Liver (tissue), 9 donors: ENCODE data around the gene BLTP3A. TPM values are rescaled to one million over a fixed set of nuclear protein-coding genes. Genes with fewer than 3 reads are reported as not detected.

Source experiments
- DNase-seq: peaks from one replicate; pipeline ENCODE4 v3.0.0-alpha.2; 2017; ENCODE audit warnings: low spot score
- H3K27ac ChIP-seq, 2 donors: one replicate each; pipeline ENCODE4 v1.7.0; 2013; ENCODE audit warnings: inconsistent platforms in 2 of 2, low read length in 2 of 2, control low read depth in 1 of 2, low read depth in 1 of 2, mild to moderate bottlenecking in 1 of 2
- H3K27me3 ChIP-seq, 4 donors: one replicate each; pipeline versions ENCODE4 v1.6.1 to v1.7.0; 2013; ENCODE audit warnings: low read length in 3 of 4, inconsistent platforms in 1 of 4, mild to moderate bottlenecking in 1 of 4, moderate library complexity in 1 of 4; ENCODE audit not compliant: control insufficient read depth in 4 of 4, insufficient read depth in 4 of 4
- H3K36me3 ChIP-seq, 4 donors: one replicate each; pipeline versions ENCODE4 v1.6.1 to v1.7.0; 2013; ENCODE audit warnings: low read length in 3 of 4, mild to moderate bottlenecking in 3 of 4, low read depth in 1 of 4, moderate library complexity in 1 of 4; ENCODE audit not compliant: control insufficient read depth in 4 of 4, insufficient read depth in 3 of 4
- H3K4me1 ChIP-seq, 4 donors: one replicate each; pipeline versions ENCODE4 v1.6.1 to v1.7.0; 2013; ENCODE audit warnings: low read length in 3 of 4, mild to moderate bottlenecking in 3 of 4, moderate library complexity in 1 of 4; ENCODE audit not compliant: control insufficient read depth in 4 of 4, insufficient read depth in 4 of 4
- H3K4me3 ChIP-seq, 3 donors: one replicate each; pipeline versions ENCODE4 v1.6.1 to v1.7.0; 2013; ENCODE audit warnings: low read length in 3 of 3, control low read depth in 1 of 3, low read depth in 1 of 3, mild to moderate bottlenecking in 1 of 3
- H3K9ac ChIP-seq, 2 donors: one replicate each; pipeline ENCODE4 v1.7.0; 2013; ENCODE audit warnings: low read length in 2 of 2, mild to moderate bottlenecking in 2 of 2, moderate library complexity in 2 of 2, control low read depth in 1 of 2, low read depth in 1 of 2
- H3K9me3 ChIP-seq, 4 donors: one replicate each; pipeline versions ENCODE4 v1.6.1 to v1.7.0; 2013; ENCODE audit warnings: low read length in 3 of 4; ENCODE audit not compliant: control insufficient read depth in 4 of 4
- ATF3 ChIP-seq: IDR thresholded peaks from 2 replicates; pipeline ENCODE4 v1.6.1; 2016; ENCODE audit warnings: antibody characterized with exemption
- EGR1 ChIP-seq, 2 donors: IDR thresholded peaks; 2 replicates each; pipeline ENCODE4 v1.6.1; 2016 to 2018; ENCODE audit warnings: antibody characterized with exemption in 2 of 2, low read depth in 2 of 2
- FOXA1 ChIP-seq: IDR thresholded peaks from 2 replicates; pipeline ENCODE4 v1.6.1; 2016; ENCODE audit warnings: antibody characterized with exemption
- FOXA2 ChIP-seq: IDR thresholded peaks from 2 replicates; pipeline ENCODE4 v1.6.1; 2016; ENCODE audit warnings: antibody characterized with exemption
- GABPA ChIP-seq, 2 donors: IDR thresholded peaks in 1 of 2; conservative IDR thresholded peaks in 1 of 2; 2 replicates each; pipeline ENCODE4 v1.6.1; 2016; ENCODE audit warnings: antibody characterized with exemption in 2 of 2, mild to moderate bottlenecking in 1 of 2, moderate library complexity in 1 of 2
- HNF4A ChIP-seq, 2 donors: conservative IDR thresholded peaks; 2 replicates each; pipeline ENCODE4 v1.6.1; 2016; ENCODE audit warnings: antibody characterized with exemption in 2 of 2, mild to moderate bottlenecking in 2 of 2
- HNF4G ChIP-seq: IDR thresholded peaks from 2 replicates; pipeline ENCODE4 v1.6.1; 2016; ENCODE audit warnings: antibody characterized with exemption
- MAX ChIP-seq: IDR thresholded peaks from 2 replicates; pipeline ENCODE4 v1.6.1; 2016; ENCODE audit warnings: antibody characterized with exemption
- NR2F2 ChIP-seq: IDR thresholded peaks from 2 replicates; pipeline ENCODE4 v1.6.1; 2016; ENCODE audit warnings: antibody characterized with exemption
- RAD21 ChIP-seq, 2 donors: IDR thresholded peaks; 2 replicates each; pipeline ENCODE4 v1.6.1; 2016; ENCODE audit warnings: antibody characterized with exemption in 2 of 2, mild to moderate bottlenecking in 2 of 2
- RXRA ChIP-seq, 2 donors: IDR thresholded peaks; 2 replicates each; pipeline ENCODE4 v1.6.1; 2017 to 2018; ENCODE audit warnings: antibody characterized with exemption in 2 of 2, mild to moderate bottlenecking in 1 of 2
- SP1 ChIP-seq: IDR thresholded peaks from 2 replicates; pipeline ENCODE4 v1.6.1; 2018; ENCODE audit warnings: antibody characterized with exemption, mild to moderate bottlenecking
- TAF1 ChIP-seq: conservative IDR thresholded peaks from 2 replicates; pipeline ENCODE4 v1.6.1; 2016; ENCODE audit warnings: antibody characterized with exemption, mild to moderate bottlenecking
- YY1 ChIP-seq: IDR thresholded peaks from 2 replicates; pipeline ENCODE4 v1.6.1; 2016; ENCODE audit warnings: antibody characterized with exemption, mild to moderate bottlenecking
- ZBTB33 ChIP-seq: IDR thresholded peaks from 2 replicates; pipeline ENCODE4 v1.6.1; 2016; ENCODE audit warnings: antibody characterized with exemption
- WGBS: extraction: QIAGEN DNeasy Blood & Tissue Kit; methylation state at CpG from one replicate; pipeline ENCODE4 v1.1.7; 2013; 5-methylcytosine and 5-hydroxymethylcytosine counted together
- polyA plus RNA-seq, 2 donors: library from polyadenylated mRNA; stranded (reverse) in 1 of 2; unstranded in 1 of 2; fragments of 200-250 nt in 1 of 2; fragments of >200 nt in 1 of 2; fragmentation: Nextera tagmentation in 1 of 2; extraction: Ambion mirVana in 1 of 2; gene quantifications; one replicate each; pipeline versions ENCODE4 v1.2.1 to v1.2.3, GENCODE V29; 2013 to 2015
- total RNA-seq, 2 donors: library from RNA; depleted of rRNA; stranded (reverse); fragments of >200 nt; gene quantifications; one replicate each; pipeline ENCODE4 v1.2.3, GENCODE V29; 2014
- TF ChIP-seq, protein P1 (sequence below): IDR thresholded peaks from 2 replicates; pipeline ENCODE4 v1.6.1; 2016; ENCODE audit warnings: antibody characterized with exemption, mild to moderate bottlenecking
- TF ChIP-seq, protein P2 (sequence below): fragments of 150-350 bp; IDR thresholded peaks from 2 replicates; pipeline ENCODE4 v1.5.1; 2017; ENCODE audit warnings: improper control_type of control experiment, low read depth, low read length; ENCODE audit not compliant: missing input control
- donor health status: healthy.
- donor health status: healthy.
- donor health status: healthy.
- donor health status: healthy.
- donor health status: healthy.

Gene BLTP3A
- total and polyA plus RNA-seq, 4 donors: 2.5 to 14.6 (median 7.0) TPM

GRCh38 chr6:34829137-34829536, 37.3 kb downstream of the BLTP3A start:
- no peak for TF ChIP-seq RAD21 (IDR thresholded peaks at IDR 0.05)
- TF ChIP-seq ZBTB33: no peak
- TF ChIP-seq HNF4A (conservative IDR thresholded peaks at IDR 0.05): no peak
- TF ChIP-seq FOXA1: no peak
- TF ChIP-seq, protein P1, sequence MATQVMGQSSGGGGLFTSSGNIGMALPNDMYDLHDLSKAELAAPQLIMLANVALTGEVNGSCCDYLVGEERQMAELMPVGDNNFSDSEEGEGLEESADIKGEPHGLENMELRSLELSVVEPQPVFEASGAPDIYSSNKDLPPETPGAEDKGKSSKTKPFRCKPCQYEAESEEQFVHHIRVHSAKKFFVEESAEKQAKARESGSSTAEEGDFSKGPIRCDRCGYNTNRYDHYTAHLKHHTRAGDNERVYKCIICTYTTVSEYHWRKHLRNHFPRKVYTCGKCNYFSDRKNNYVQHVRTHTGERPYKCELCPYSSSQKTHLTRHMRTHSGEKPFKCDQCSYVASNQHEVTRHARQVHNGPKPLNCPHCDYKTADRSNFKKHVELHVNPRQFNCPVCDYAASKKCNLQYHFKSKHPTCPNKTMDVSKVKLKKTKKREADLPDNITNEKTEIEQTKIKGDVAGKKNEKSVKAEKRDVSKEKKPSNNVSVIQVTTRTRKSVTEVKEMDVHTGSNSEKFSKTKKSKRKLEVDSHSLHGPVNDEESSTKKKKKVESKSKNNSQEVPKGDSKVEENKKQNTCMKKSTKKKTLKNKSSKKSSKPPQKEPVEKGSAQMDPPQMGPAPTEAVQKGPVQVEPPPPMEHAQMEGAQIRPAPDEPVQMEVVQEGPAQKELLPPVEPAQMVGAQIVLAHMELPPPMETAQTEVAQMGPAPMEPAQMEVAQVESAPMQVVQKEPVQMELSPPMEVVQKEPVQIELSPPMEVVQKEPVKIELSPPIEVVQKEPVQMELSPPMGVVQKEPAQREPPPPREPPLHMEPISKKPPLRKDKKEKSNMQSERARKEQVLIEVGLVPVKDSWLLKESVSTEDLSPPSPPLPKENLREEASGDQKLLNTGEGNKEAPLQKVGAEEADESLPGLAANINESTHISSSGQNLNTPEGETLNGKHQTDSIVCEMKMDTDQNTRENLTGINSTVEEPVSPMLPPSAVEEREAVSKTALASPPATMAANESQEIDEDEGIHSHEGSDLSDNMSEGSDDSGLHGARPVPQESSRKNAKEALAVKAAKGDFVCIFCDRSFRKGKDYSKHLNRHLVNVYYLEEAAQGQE: no peak
- TF ChIP-seq YY1: no peak
- TF ChIP-seq TAF1: no peak
- no peak for TF ChIP-seq FOXA2
- no peak for TF ChIP-seq ATF3
- TF ChIP-seq, protein P2, sequence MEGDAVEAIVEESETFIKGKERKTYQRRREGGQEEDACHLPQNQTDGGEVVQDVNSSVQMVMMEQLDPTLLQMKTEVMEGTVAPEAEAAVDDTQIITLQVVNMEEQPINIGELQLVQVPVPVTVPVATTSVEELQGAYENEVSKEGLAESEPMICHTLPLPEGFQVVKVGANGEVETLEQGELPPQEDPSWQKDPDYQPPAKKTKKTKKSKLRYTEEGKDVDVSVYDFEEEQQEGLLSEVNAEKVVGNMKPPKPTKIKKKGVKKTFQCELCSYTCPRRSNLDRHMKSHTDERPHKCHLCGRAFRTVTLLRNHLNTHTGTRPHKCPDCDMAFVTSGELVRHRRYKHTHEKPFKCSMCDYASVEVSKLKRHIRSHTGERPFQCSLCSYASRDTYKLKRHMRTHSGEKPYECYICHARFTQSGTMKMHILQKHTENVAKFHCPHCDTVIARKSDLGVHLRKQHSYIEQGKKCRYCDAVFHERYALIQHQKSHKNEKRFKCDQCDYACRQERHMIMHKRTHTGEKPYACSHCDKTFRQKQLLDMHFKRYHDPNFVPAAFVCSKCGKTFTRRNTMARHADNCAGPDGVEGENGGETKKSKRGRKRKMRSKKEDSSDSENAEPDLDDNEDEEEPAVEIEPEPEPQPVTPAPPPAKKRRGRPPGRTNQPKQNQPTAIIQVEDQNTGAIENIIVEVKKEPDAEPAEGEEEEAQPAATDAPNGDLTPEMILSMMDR: no peak
- TF ChIP-seq MAX: no peak
- no peak for TF ChIP-seq HNF4G
- no peak for TF ChIP-seq RXRA (IDR thresholded peaks at IDR 0.05)
- TF ChIP-seq SP1: no peak
- no peak for TF ChIP-seq GABPA (IDR thresholded peaks at IDR 0.05 in 1 of 2, conservative IDR thresholded peaks at IDR 0.05 in 1 of 2)
- TF ChIP-seq EGR1 (IDR thresholded peaks at IDR 0.05; ENCODE audit: low read depth in 2 of 2): no peak
- Histone ChIP-seq H3K9ac (no peak overlapping the region), H3K36me3 (peaks cover 8 to 22% (median 15%) of the 10 kb centered on the region in 4 donors), H3K27me3 (no peaks in the 10 kb centered on the region), H3K4me3 (no peak overlapping the region), H3K4me1 (no peaks in the 10 kb centered on the region), H3K27ac (no peak overlapping the region), H3K9me3 (no peaks in the 10 kb centered on the region)
- WGBS: 99% methylated on average over 2 of the region's 2 CpGs
- no peak for DNase-seq

- H3K36me3 ChIP-seq: peaks cover 3 to 46% (median 30%) of the 10 kb centered on the region in 4 donors
- no peaks in the 10 kb centered on the region for H3K9me3 ChIP-seq
- no peak for DNase-seq
- no peak overlapping the region for H3K4me3 ChIP-seq
- H3K27me3 ChIP-seq: no peaks in the 10 kb centered on the region
- 93% methylated on average over 1 of the region's 1 CpG for WGBS
- H3K4me1 ChIP-seq: no peaks in the 10 kb centered on the region
- TF ChIP-seq ATF3 (no peak), RAD21 (IDR thresholded peaks at IDR 0.05) (no peak), ZBTB33 (no peak), FOXA1 (no peak), EGR1 (IDR thresholded peaks at IDR 0.05; ENCODE audit: low read depth in 2 of 2) (no peak), NR2F2 (no peak)
- no peak overlapping the region for H3K9ac ChIP-seq
- H3K27ac ChIP-seq: no peak overlapping the region
These were observed 41.1 kb downstream of the BLTP3A start for GRCh38 chr6:34832942-34833341.
